HG03378 (cell line): ENCODE results near the gene RPTN.

ENCODE experiments used
- ATAC-seq: cut with Tn5 transposase; IDR thresholded peaks from one replicate; pipeline ENCODE4 v1.9.1; 2021; ENCODE audit warnings: mild to moderate bottlenecking, moderate library complexity; ENCODE audit not compliant: unreplicated experiment

RPTN gene

GRCh38 chr1:152112101-152112884 is 46.7 kb downstream of the RPTN start:
- no peak for ATAC-seq

DNA sequence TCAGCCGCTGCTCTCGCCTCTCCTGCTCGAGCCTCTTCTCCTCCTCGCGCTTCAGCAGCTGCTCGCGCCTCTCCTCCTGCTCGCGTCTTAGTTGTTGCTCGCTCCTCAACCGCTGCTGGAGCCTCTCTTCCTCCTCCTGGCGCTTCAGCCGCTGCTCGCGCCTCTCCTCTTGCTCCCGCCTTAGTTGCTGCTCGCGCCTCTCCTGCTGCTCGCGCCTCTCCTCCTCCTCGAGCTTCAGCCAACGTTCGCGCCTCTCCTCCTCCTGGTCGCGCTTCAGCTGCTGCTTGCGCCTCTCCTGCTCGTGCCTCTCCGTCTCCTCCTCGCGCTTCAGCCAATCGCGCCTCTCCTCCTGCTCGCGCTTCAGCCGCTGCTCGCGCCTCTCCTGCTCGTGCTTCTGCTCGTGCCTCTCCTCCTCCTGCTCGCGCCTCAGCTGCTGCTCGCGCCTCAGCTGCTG is 47.5 kb downstream of the RPTN start:
- no peak for ATAC-seq

GRCh38 chr1:152110860-152111514 is 48.0 kb downstream of the RPTN start:
- ATAC-seq, result no peak

GRCh38 chr1:152110365-152110859 is 48.6 kb downstream of the RPTN start:
- no peak for ATAC-seq

DNA sequence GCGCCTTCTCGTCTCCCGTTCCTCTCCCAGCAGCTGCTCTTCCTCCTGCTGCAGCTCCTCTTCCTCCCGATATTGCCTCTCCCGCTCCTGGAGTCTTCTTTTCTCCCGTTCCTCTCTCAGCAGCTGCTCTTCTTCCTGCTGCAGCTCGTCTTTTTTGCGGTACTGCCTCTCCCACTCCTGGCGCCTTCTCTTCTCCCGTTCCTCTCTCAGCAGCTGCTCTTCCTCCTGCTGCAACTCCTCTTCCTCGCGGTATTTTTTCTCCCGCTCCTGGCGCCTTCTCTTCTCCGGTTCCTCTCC is 49.1 kb downstream of the RPTN start:
- no peak for ATAC-seq

DNA sequence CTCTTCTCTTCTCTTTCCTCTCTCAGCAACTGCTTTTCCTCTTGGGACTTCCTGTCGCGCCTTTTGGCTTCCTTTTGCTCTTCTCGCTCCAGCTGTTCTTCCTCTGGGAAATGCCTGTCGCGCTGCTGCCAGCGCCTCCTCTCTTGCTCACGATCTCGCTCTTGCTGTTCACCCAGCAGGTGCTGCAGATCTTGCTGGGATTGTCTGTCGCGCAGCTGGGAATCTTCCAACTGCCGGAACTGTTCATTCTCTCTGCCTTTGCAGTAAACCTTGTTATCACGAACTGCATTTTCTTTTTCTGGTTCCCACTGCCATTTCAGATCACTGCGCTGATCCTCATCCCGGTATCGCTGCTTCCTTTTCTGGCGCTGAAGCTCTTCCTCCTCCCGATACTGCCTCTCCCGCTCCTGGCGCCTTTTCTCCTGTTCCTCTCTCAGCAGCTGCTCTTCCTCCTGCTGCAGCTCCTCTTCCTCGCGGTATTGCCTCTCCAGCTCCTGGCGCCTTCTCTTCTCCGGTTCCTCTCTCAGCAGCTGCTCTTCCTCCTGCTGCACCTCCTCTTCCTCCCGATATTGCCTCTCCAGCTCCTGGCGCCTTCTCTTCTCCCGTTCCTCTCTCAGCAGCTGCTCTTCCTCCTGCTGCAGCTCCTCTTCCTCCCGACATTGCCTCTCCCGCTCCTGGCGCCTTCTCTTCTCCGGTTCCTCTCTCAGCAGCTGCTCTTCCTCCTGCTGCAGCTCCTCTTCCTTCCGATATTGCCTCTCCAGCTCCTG is 49.6 kb downstream of the RPTN start:
- ATAC-seq, result no peak

GRCh38 chr1:152108882-152109222 is 50.2 kb downstream of the RPTN start:
- ATAC-seq, result no peak

- ATAC-seq, result no peak
These were observed 50.8 kb downstream of the RPTN start for GRCh38 chr1:152107984-152108881.

DNA sequence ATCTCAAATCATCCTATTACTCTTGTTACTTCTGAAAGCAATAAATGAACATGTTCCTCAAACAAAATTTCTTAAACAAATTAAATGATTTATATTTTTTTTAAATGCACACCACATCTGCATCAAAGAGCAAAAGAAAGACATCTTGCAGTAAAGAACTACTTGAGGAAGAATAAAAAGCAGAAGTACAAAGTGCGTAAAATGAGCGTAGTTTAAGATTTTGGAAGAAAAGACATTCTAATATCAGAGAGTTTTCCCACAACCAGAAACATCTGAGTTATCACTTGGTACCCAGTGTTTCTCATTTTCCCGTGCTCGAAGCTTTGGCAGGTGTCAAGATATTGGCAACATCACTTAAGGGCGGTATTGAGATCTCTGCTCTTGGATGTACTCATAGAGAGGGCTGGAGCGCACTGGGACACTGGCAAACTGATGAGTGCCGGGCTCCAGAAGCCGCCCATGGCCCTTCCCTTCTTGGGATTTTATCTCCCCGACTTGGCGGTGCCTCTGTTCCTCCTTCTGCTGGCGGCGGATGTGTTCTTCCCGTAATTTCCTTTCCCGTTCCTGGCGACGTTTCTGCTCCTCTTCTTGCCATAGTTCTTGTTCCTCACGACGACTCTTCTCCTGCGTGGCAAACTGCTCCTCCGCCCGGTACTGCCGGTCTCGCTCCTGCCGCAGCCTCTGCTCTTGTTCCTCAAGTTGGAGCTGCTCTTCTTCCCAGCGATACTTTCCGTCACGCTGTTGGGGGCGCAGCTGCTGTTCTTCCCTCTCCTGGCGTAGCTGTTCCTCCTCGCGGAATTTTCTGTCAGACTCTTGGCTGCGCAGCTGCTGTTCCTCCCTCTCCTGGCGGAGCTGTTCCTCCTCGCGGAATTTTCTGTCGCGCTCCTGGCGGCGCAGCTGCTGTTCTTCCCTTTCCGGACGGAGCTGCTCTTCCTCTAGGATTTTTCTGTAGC is 51.7 kb downstream of the RPTN start:
- ATAC-seq, result no peak

- ATAC-seq, result no peak
These were observed 54.2 kb downstream of the RPTN start for GRCh38 chr1:152104854-152105253.
